Gastrocnemius medialis (tissue), 4 donors: ENCODE results near the gene EFHD2.
"Not testable (repeated sequence)": the region's sequence is repeated elsewhere in the genome, so short reads cannot be mapped to it uniquely, and the experiment has no call there.

Source experiments
- POLR2A ChIP-seq, 2 donors: fragments of 450-650 bp; IDR thresholded peaks; one replicate each; pipeline ENCODE4 v1.6.1; 2017; ENCODE audit warnings: antibody characterized with exemption in 2 of 2, mild to moderate bottlenecking in 2 of 2, moderate library complexity in 2 of 2
- TF ChIP-seq, protein P1 (sequence below), 5 experiments: fragments of 450-650 bp in 3 of 5; fragments of 200-600 bp in 2 of 5; sonication (generic) in 2 of 5; IDR thresholded peaks in 4 of 5; conservative IDR thresholded peaks in 1 of 5; 1 replicate in 4 of 5; 2 replicates in 1 of 5; pipeline ENCODE4 v1.5.1; 2016 to 2019; ENCODE audit warnings: antibody characterized with exemption in 5 of 5, mild to moderate bottlenecking in 3 of 5, moderate library complexity in 3 of 5

- TF ChIP-seq, protein P1, sequence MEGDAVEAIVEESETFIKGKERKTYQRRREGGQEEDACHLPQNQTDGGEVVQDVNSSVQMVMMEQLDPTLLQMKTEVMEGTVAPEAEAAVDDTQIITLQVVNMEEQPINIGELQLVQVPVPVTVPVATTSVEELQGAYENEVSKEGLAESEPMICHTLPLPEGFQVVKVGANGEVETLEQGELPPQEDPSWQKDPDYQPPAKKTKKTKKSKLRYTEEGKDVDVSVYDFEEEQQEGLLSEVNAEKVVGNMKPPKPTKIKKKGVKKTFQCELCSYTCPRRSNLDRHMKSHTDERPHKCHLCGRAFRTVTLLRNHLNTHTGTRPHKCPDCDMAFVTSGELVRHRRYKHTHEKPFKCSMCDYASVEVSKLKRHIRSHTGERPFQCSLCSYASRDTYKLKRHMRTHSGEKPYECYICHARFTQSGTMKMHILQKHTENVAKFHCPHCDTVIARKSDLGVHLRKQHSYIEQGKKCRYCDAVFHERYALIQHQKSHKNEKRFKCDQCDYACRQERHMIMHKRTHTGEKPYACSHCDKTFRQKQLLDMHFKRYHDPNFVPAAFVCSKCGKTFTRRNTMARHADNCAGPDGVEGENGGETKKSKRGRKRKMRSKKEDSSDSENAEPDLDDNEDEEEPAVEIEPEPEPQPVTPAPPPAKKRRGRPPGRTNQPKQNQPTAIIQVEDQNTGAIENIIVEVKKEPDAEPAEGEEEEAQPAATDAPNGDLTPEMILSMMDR (IDR thresholded peaks at IDR 0.05 in 4 of 5, conservative IDR thresholded peaks at IDR 0.05 in 1 of 5): not testable (repeated sequence)
- TF ChIP-seq POLR2A (IDR thresholded peaks at IDR 0.05): not testable (repeated sequence)
These were observed 62.0 kb downstream of the EFHD2 start for GRCh38 chr1:15471723-15472122.
